Stimulated activated memory B cell treated with anti-CD40 and anti-IgM and Interleukin-4, amounts not matched to agents 10 μg/mL and 1 μg/mL and 100 μg/mL, for 72 hours (primary cell): ENCODE data around the gene CPAMD8.
"Not testable (repeated sequence)": the region's sequence is repeated elsewhere in the genome, so short reads cannot be mapped to it uniquely, and the experiment has no call there.

Experiments used
- ATAC-seq: fragments of 150-1000 bp; cut with Tn5 transposase; 2 replicates; pipeline ENCODE4 v1.10.0; 2021
- H3K27ac Mint-ChIP-seq: one replicate; pipeline ENCODE4 v1.8.0; 2022; ENCODE audit warnings: mild to moderate bottlenecking, mixed read lengths
- H3K27me3 Mint-ChIP-seq: one replicate; pipeline ENCODE4 v1.8.0; 2022; ENCODE audit warnings: mixed read lengths
- H3K36me3 Mint-ChIP-seq: one replicate; pipeline ENCODE4 v1.8.0; 2022; ENCODE audit warnings: mixed read lengths
- H3K4me1 Mint-ChIP-seq: one replicate; pipeline ENCODE4 v1.8.0; 2022; ENCODE audit warnings: mixed read lengths
- H3K4me3 Mint-ChIP-seq: one replicate; pipeline ENCODE4 v1.8.0; 2022; ENCODE audit warnings: mild to moderate bottlenecking, moderate library complexity, mixed read lengths
- H3K9me3 Mint-ChIP-seq: one replicate; pipeline ENCODE4 v1.8.0; 2022; ENCODE audit warnings: mixed read lengths

CPAMD8 gene

GRCh38 chr19:16996838-16997490 lies 29.6 kb downstream of the CPAMD8 start:
- H3K4me3 Mint-ChIP-seq, H3K9me3 Mint-ChIP-seq, H3K27ac Mint-ChIP-seq, H3K36me3 Mint-ChIP-seq, ATAC-seq: not testable (repeated sequence)
- H3K4me1 Mint-ChIP-seq = peaks cover 17% of the 10 kb centered on the region
- peaks cover 29% of the 10 kb centered on the region for H3K27me3 Mint-ChIP-seq

- H3K4me3 Mint-ChIP-seq = no peak overlapping the region
- H3K9me3 Mint-ChIP-seq = peaks cover 14% of the 10 kb centered on the region
- H3K36me3 Mint-ChIP-seq = peaks cover 6% of the 10 kb centered on the region
- H3K4me1 Mint-ChIP-seq = no peaks in the 10 kb centered on the region
- peaks cover 57% of the 10 kb centered on the region for H3K27me3 Mint-ChIP-seq
- ATAC-seq = no peak
- H3K27ac Mint-ChIP-seq = no peak overlapping the region
Observed at GRCh38 chr19:16988661-16989060, 37.9 kb downstream of the CPAMD8 start.

- no peak for ATAC-seq
- H3K9me3 Mint-ChIP-seq = peaks cover 12% of the 10 kb centered on the region
- H3K27me3 Mint-ChIP-seq = peaks cover 41% of the 10 kb centered on the region
- no peaks in the 10 kb centered on the region for H3K4me1 Mint-ChIP-seq
- no peak overlapping the region for H3K27ac Mint-ChIP-seq
- peaks cover 6% of the 10 kb centered on the region for H3K36me3 Mint-ChIP-seq
- H3K4me3 Mint-ChIP-seq = no peak overlapping the region
Observed at GRCh38 chr19:16985403-16985802, 41.2 kb downstream of the CPAMD8 start.

- Mint-ChIP-seq H3K36me3 (peaks cover 15% of the 10 kb centered on the region), H3K9me3 (peaks cover 24% of the 10 kb centered on the region), H3K27me3 (peaks cover 60% of the 10 kb centered on the region)
- not testable (repeated sequence) for H3K4me1 Mint-ChIP-seq, ATAC-seq, H3K27ac Mint-ChIP-seq, H3K4me3 Mint-ChIP-seq
Observed at GRCh38 chr19:16982586-16982985, 44.0 kb downstream of the CPAMD8 start.

GRCh38 chr19:16978839-16979802 lies 47.5 kb downstream of the CPAMD8 start:
- no peak for ATAC-seq
- Mint-ChIP-seq H3K27me3 (peaks cover 40% of the 10 kb centered on the region), H3K36me3 (peaks cover 12% of the 10 kb centered on the region), H3K9me3 (peaks cover 16% of the 10 kb centered on the region), H3K4me3 (no peak overlapping the region), H3K27ac (no peak overlapping the region), H3K4me1 (no peaks in the 10 kb centered on the region)

- Mint-ChIP-seq H3K4me3 (no peak overlapping the region), H3K36me3 (peaks cover 9% of the 10 kb centered on the region), H3K9me3 (peaks cover 11% of the 10 kb centered on the region), H3K4me1 (no peaks in the 10 kb centered on the region), H3K27me3 (peaks cover 35% of the 10 kb centered on the region), H3K27ac (no peak overlapping the region)
- no peak for ATAC-seq
Observed at GRCh38 chr19:16978156-16978555, 48.5 kb downstream of the CPAMD8 start.

- peaks cover 35% of the 10 kb centered on the region for H3K27me3 Mint-ChIP-seq
- H3K4me1 Mint-ChIP-seq = no peaks in the 10 kb centered on the region
- no peak overlapping the region for H3K4me3 Mint-ChIP-seq
- ATAC-seq = no peak
- H3K9me3 Mint-ChIP-seq = peaks cover 11% of the 10 kb centered on the region
- H3K27ac Mint-ChIP-seq = no peak overlapping the region
- peaks cover 9% of the 10 kb centered on the region for H3K36me3 Mint-ChIP-seq
Observed at GRCh38 chr19:16977306-16977705, 49.3 kb downstream of the CPAMD8 start.

GRCh38 chr19:16976446-16976845 lies 50.2 kb downstream of the CPAMD8 start:
- Mint-ChIP-seq H3K9me3 (peaks cover 11% of the 10 kb centered on the region), H3K27me3 (peaks cover 43% of the 10 kb centered on the region), H3K4me1 (no peaks in the 10 kb centered on the region), H3K27ac (no peak overlapping the region), H3K36me3 (peaks cover 9% of the 10 kb centered on the region), H3K4me3 (no peak overlapping the region)
- no peak for ATAC-seq

GRCh38 chr19:16970821-16971220 lies 55.8 kb downstream of the CPAMD8 start:
- no peak for ATAC-seq
- H3K36me3 Mint-ChIP-seq = no peaks in the 10 kb centered on the region
- peaks cover 9% of the 10 kb centered on the region for H3K9me3 Mint-ChIP-seq
- no peaks in the 10 kb centered on the region for H3K4me1 Mint-ChIP-seq
- H3K4me3 Mint-ChIP-seq = no peak overlapping the region
- no peak overlapping the region for H3K27ac Mint-ChIP-seq
- peaks cover 13% of the 10 kb centered on the region for H3K27me3 Mint-ChIP-seq

GRCh38 chr19:16969135-16969534 lies 57.5 kb downstream of the CPAMD8 start:
- peaks cover 20% of the 10 kb centered on the region for H3K27me3 Mint-ChIP-seq
- peaks cover 14% of the 10 kb centered on the region for H3K9me3 Mint-ChIP-seq
- no peak overlapping the region for H3K27ac Mint-ChIP-seq
- H3K36me3 Mint-ChIP-seq = no peaks in the 10 kb centered on the region
- H3K4me3 Mint-ChIP-seq = no peak overlapping the region
- no peaks in the 10 kb centered on the region for H3K4me1 Mint-ChIP-seq
- no peak for ATAC-seq

GRCh38 chr19:16960996-16961822 lies 65.4 kb downstream of the CPAMD8 start:
- H3K4me3 Mint-ChIP-seq, ATAC-seq: not testable (repeated sequence)
- H3K4me1 Mint-ChIP-seq = peaks cover 17% of the 10 kb centered on the region

GRCh38 chr19:16958277-16958676 lies 68.3 kb downstream of the CPAMD8 start:
- peaks cover 17% of the 10 kb centered on the region for H3K4me1 Mint-ChIP-seq
- not testable (repeated sequence) for H3K36me3 Mint-ChIP-seq, H3K4me3 Mint-ChIP-seq, H3K27ac Mint-ChIP-seq, ATAC-seq, H3K9me3 Mint-ChIP-seq
- peaks cover 75% of the 10 kb centered on the region for H3K27me3 Mint-ChIP-seq

More at GRCh38 chr19:16960996-16961822, 65.4 kb downstream of the CPAMD8 start:
- not testable (repeated sequence) for H3K27ac Mint-ChIP-seq, H3K36me3 Mint-ChIP-seq, H3K9me3 Mint-ChIP-seq
- peaks cover 76% of the 10 kb centered on the region for H3K27me3 Mint-ChIP-seq

- Mint-ChIP-seq H3K4me1 (peaks cover 17% of the 10 kb centered on the region), H3K4me3 (no peak overlapping the region), H3K9me3 (peaks cover 5% of the 10 kb centered on the region), H3K36me3 (no peaks in the 10 kb centered on the region), H3K27ac (no peak overlapping the region), H3K27me3 (peaks cover 75% of the 10 kb centered on the region)
- no peak for ATAC-seq
Observed at GRCh38 chr19:16957855-16958254, 68.8 kb downstream of the CPAMD8 start.

GRCh38 chr19:16957151-16957701 lies 69.4 kb downstream of the CPAMD8 start:
- Mint-ChIP-seq H3K27ac (no peak overlapping the region), H3K36me3 (no peaks in the 10 kb centered on the region), H3K27me3 (peaks cover 75% of the 10 kb centered on the region), H3K4me1 (peaks cover 17% of the 10 kb centered on the region), H3K4me3 (no peak overlapping the region), H3K9me3 (peaks cover 5% of the 10 kb centered on the region)
- ATAC-seq = no peak

GRCh38 chr19:16955161-16955560 lies 71.4 kb downstream of the CPAMD8 start:
- peaks cover 16% of the 10 kb centered on the region for H3K4me1 Mint-ChIP-seq
- peaks cover 72% of the 10 kb centered on the region for H3K27me3 Mint-ChIP-seq
- no peak overlapping the region for H3K27ac Mint-ChIP-seq
- no peak for ATAC-seq
- peaks cover 5% of the 10 kb centered on the region for H3K9me3 Mint-ChIP-seq
- no peak overlapping the region for H3K4me3 Mint-ChIP-seq
- H3K36me3 Mint-ChIP-seq = no peaks in the 10 kb centered on the region
